ENCODE data around the gene AMIGO1. TPM values are rescaled to one million over a fixed set of nuclear protein-coding genes. Genes with fewer than 3 reads are reported as not detected.

AMIGO1 gene
- total RNA-seq, 4 donors from 2014 or later, result 8.1 to 10.3 (median 8.4) TPM

DNA sequence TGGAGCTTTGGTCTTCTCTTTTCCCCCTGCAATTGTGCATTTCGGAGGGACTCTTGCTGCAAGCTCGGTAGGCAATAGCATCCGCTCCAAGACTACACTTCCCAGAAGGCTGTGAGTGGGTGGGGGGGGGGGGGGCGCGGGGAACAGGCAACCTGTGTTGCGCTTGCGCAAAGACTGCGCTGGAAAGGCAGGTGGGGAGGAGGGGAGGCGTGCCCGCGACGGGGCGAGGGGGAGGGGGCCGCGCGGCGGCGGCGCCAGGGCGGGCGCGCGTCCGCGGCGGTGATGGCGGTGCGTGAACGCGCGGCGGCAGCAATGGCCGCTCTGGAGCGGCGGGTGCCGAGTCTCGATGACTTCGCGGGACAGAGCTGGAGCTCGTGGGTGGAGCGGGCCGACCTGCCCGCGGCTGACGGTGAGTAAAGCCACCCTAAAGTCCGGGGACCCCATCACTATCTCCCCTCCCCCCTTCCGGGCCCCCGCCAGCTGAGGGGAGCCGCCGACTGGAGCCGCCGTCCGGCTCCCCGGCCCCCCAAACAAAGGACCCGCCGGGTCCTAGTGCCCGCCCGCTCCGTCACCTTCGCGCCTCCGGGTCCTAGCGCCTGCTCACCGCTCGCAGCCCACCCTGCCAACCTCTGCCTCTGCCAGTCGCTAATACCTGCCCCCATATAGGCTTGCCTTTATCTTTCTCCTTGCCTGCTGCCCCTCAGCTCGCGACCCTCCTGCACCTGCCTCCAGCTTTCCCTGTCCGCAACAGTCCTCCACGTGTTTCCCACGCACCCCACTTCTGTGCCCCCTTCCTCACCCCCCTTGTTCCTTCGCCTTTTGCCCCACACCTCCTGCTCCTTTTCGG is 25.6 kb downstream of the AMIGO1 start, which contains the start of gene ATXN7L2:
ATXN7L2 (plus strand) TSS at position 234 of the 847 bp plus-strand sequence; CDS start at position 283, 49 bp downstream.
- peak within 1 kb of the TSS; percentile 51 to 92 (median 70) for H3K4me3 ChIP-seq
- 0 to 1% methylated on average over 60 to 68 of the region's 73 CpGs for WGBS, 2 donors
- H3K27me3 ChIP-seq, result no peaks in the 10 kb centered on the region
- peaks cover 0 to 22% (median 4%) of the 10 kb centered on the region in 3 donors for H3K36me3 ChIP-seq
- peak within 1 kb of the TSS; percentile 93 to 98 (median 96) for H3K27ac ChIP-seq
- peak in 1 of 2 donors; percentile 62 for TF ChIP-seq POLR2A (IDR thresholded peaks at IDR 0.05)
- peak in 1 of 2 donors; percentile 63 for TF ChIP-seq EP300 (IDR thresholded peaks at IDR 0.05)
- TF ChIP-seq CTCF (IDR thresholded peaks at IDR 0.05), result peak in 2 of 5 experiments; percentile 40 to 64
- no peaks in the 10 kb centered on the region for H3K9me3 ChIP-seq
- peaks cover 0 to 26% (median 14%) of the 10 kb centered on the region in 4 donors for H3K4me1 ChIP-seq
- peak; percentile 77 to 78 for DNase-seq (ENCODE audit: low spot score in 2 of 2)

GRCh38 chr1:109482791-109483671 is 26.5 kb downstream of the AMIGO1 start:
- 16% methylated on average over 28 to 29 of the region's 29 CpGs for WGBS, 2 donors
- TF ChIP-seq EP300 (IDR thresholded peaks at IDR 0.05), result no peak
- no peak for TF ChIP-seq POLR2A (IDR thresholded peaks at IDR 0.05)
- TF ChIP-seq CTCF (IDR thresholded peaks at IDR 0.05), result no peak
- Histone ChIP-seq H3K4me1 (peaks cover 0 to 26% (median 14%) of the 10 kb centered on the region in 4 donors), H3K4me3 (peak overlapping the region; percentile 51 to 68 (median 55)), H3K27ac (peak overlapping the region in 2 of 4 donors; percentile 51 to 96), H3K9me3 (no peaks in the 10 kb centered on the region), H3K36me3 (peaks cover 0 to 13% (median 1%) of the 10 kb centered on the region in 3 donors), H3K27me3 (no peaks in the 10 kb centered on the region)
- no peak for DNase-seq (ENCODE audit: low spot score in 2 of 2)

- Histone ChIP-seq H3K9me3 (no peaks in the 10 kb centered on the region), H3K36me3 (peaks cover 0 to 5% (median 0%) of the 10 kb centered on the region in 3 donors), H3K27ac (no peak overlapping the region), H3K4me1 (peaks cover 0 to 26% (median 14%) of the 10 kb centered on the region in 4 donors), H3K4me3 (no peak overlapping the region), H3K27me3 (no peaks in the 10 kb centered on the region)
- no peak for DNase-seq (ENCODE audit: low spot score in 2 of 2)
- TF ChIP-seq EP300 (IDR thresholded peaks at IDR 0.05), result no peak
- TF ChIP-seq POLR2A (IDR thresholded peaks at IDR 0.05), result no peak
- no peak for TF ChIP-seq CTCF (IDR thresholded peaks at IDR 0.05)
These were observed 27.3 kb downstream of the AMIGO1 start for GRCh38 chr1:109482242-109482641.

GRCh38 chr1:109481646-109482045 is 27.9 kb downstream of the AMIGO1 start:
- 59 to 65% methylated on average over 2 of the region's 2 CpGs for WGBS, 2 donors
- TF ChIP-seq POLR2A (IDR thresholded peaks at IDR 0.05) (no peak), EP300 (IDR thresholded peaks at IDR 0.05) (no peak), CTCF (IDR thresholded peaks at IDR 0.05) (no peak)
- Histone ChIP-seq H3K4me1 (peaks cover 0 to 26% (median 14%) of the 10 kb centered on the region in 4 donors), H3K27ac (no peak overlapping the region), H3K9me3 (no peaks in the 10 kb centered on the region), H3K4me3 (no peak overlapping the region), H3K27me3 (no peaks in the 10 kb centered on the region), H3K36me3 (no peaks in the 10 kb centered on the region)
- DNase-seq (ENCODE audit: low spot score in 2 of 2), result no peak
